ENCODE data around the gene IPO9.

GRCh38 chr1:201888282-201889089, 59.5 kb downstream of the IPO9 start, which contains the start of gene SHISA4:
- no peak for TF ChIP-seq CTCF (IDR thresholded peaks at IDR 0.05)
- TF ChIP-seq POLR2A (IDR thresholded peaks at IDR 0.05): peak; percentile 74 to 81 (median 79)
